H9 (cell line): ENCODE results near the gene PTGR1. TPM values are rescaled to one million over a fixed set of nuclear protein-coding genes. Genes with fewer than 3 reads are reported as not detected.

ENCODE experiments used
- DNase-seq: peaks from one replicate; pipeline ENCODE4 v3.0.0-alpha.2; 2017
- H2AFZ ChIP-seq: one replicate; pipeline ENCODE4 v1.6.1; 2013; ENCODE audit warnings: mild to moderate bottlenecking, low read length, control low read depth, moderate library complexity
- H2AK5ac ChIP-seq: 2 replicates; pipeline ENCODE4 v1.6.1; 2013; ENCODE audit warnings: low read length, control low read depth, mixed read lengths; ENCODE audit not compliant: insufficient read length
- H2BK120ac ChIP-seq: one replicate; pipeline ENCODE4 v1.6.1; 2013; ENCODE audit warnings: low read depth, mild to moderate bottlenecking, low read length, control low read depth, inconsistent platforms; ENCODE audit not compliant: poor library complexity, severe bottlenecking
- H2BK12ac ChIP-seq: 2 replicates; pipeline ENCODE4 v1.6.1; 2013; ENCODE audit warnings: low read length, control low read depth, mixed read lengths, low read depth; ENCODE audit not compliant: insufficient read length
- H2BK15ac ChIP-seq: 2 replicates; pipeline ENCODE4 v1.6.1; 2013; ENCODE audit warnings: low read depth, low read length, control low read depth
- H2BK20ac ChIP-seq: one replicate; pipeline ENCODE4 v1.6.1; 2013; ENCODE audit warnings: low read depth, mild to moderate bottlenecking, low read length, control low read depth, inconsistent platforms; ENCODE audit not compliant: poor library complexity, severe bottlenecking
- H2BK5ac ChIP-seq: 2 replicates; pipeline ENCODE4 v1.6.1; 2013; ENCODE audit warnings: low read length, control low read depth, mixed read lengths; ENCODE audit not compliant: insufficient read length
- H3K14ac ChIP-seq: 2 replicates; pipeline ENCODE4 v1.6.1; 2013; ENCODE audit warnings: low read length, control low read depth; ENCODE audit not compliant: insufficient read depth
- H3K18ac ChIP-seq: 2 replicates; pipeline ENCODE4 v1.6.1; 2013; ENCODE audit warnings: low read depth, mild to moderate bottlenecking, mixed read lengths, low read length, control low read depth; ENCODE audit not compliant: insufficient read length
- H3K23ac ChIP-seq: 2 replicates; pipeline ENCODE4 v1.6.1; 2013; ENCODE audit warnings: low read length, control low read depth, mixed read lengths, low read depth; ENCODE audit not compliant: insufficient read length
- H3K23me2 ChIP-seq: 2 replicates; pipeline ENCODE4 v1.6.1; 2013; ENCODE audit warnings: low read depth, mild to moderate bottlenecking, mixed read lengths, low read length, control low read depth; ENCODE audit not compliant: insufficient read length, poor library complexity, severe bottlenecking
- H3K27ac ChIP-seq: 2 replicates; pipeline ENCODE4 v1.5.1; 2013; ENCODE audit warnings: low read length, control low read depth, mixed read lengths, low read depth; ENCODE audit not compliant: insufficient read length
- H3K27me3 ChIP-seq: 2 replicates; pipeline ENCODE4 v1.6.1; 2013; ENCODE audit warnings: low read length, control low read depth, inconsistent platforms; ENCODE audit not compliant: insufficient read depth
- H3K4ac ChIP-seq: 2 replicates; pipeline ENCODE4 v1.6.1; 2013; ENCODE audit warnings: low read depth, mild to moderate bottlenecking, control low read depth, inconsistent platforms, low read length, moderate library complexity
- H3K4me1 ChIP-seq: 2 replicates; pipeline ENCODE4 v1.6.1; 2013; ENCODE audit warnings: low read length, control low read depth, inconsistent platforms; ENCODE audit not compliant: insufficient read depth
- H3K4me2 ChIP-seq: 2 replicates; pipeline ENCODE4 v1.6.1; 2013; ENCODE audit warnings: low read length, control low read depth, mixed read lengths; ENCODE audit not compliant: insufficient read length, insufficient read depth
- H3K56ac ChIP-seq: 2 replicates; pipeline ENCODE4 v1.6.1; 2013; ENCODE audit warnings: low read depth, mild to moderate bottlenecking, mixed read lengths, low read length, control low read depth; ENCODE audit not compliant: insufficient read length
- H3K79me1 ChIP-seq: 2 replicates; pipeline ENCODE4 v1.6.1; 2013; ENCODE audit warnings: low read depth, mild to moderate bottlenecking, moderate library complexity, low read length, control low read depth, inconsistent platforms; ENCODE audit not compliant: insufficient read depth, poor library complexity, severe bottlenecking
- H3K79me2 ChIP-seq: 2 replicates; pipeline ENCODE4 v1.6.1; 2013; ENCODE audit warnings: low read length, control low read depth, inconsistent platforms; ENCODE audit not compliant: insufficient read depth
- H3K9ac ChIP-seq: 2 replicates; pipeline ENCODE4 v1.6.1; 2013; ENCODE audit warnings: low read length, control low read depth, mixed read lengths; ENCODE audit not compliant: insufficient read length; ENCODE audit errors: extremely low read depth
- H3K9me3 ChIP-seq: one replicate; pipeline ENCODE4 v1.6.1; 2013; ENCODE audit warnings: low read depth, low read length, inconsistent platforms; ENCODE audit not compliant: control insufficient read depth
- H3T11ph ChIP-seq: one replicate; pipeline ENCODE4 v1.6.1; 2013; ENCODE audit warnings: mild to moderate bottlenecking, low read length, control low read depth, inconsistent platforms
- H4K20me1 ChIP-seq: one replicate; pipeline ENCODE4 v1.6.1; 2013; ENCODE audit not compliant: control insufficient read depth, insufficient read length, insufficient read depth
- H4K5ac ChIP-seq: 2 replicates; pipeline ENCODE4 v1.6.1; 2013; ENCODE audit warnings: low read depth, mild to moderate bottlenecking, mixed read lengths, low read length, control low read depth; ENCODE audit not compliant: insufficient read length
- H4K8ac ChIP-seq: replicated peaks from 2 replicates; pipeline ENCODE4 v1.6.1; 2013; ENCODE audit warnings: low read length, control low read depth, mixed read lengths, low read depth; ENCODE audit not compliant: insufficient read length
- H4K91ac ChIP-seq: 2 replicates; pipeline ENCODE4 v1.6.1; 2013; ENCODE audit warnings: low read depth, mild to moderate bottlenecking, moderate library complexity, mixed read lengths, low read length, control low read depth; ENCODE audit not compliant: insufficient read length
- H3K27ac Mint-ChIP-seq, 3 experiments: 2 replicates in 2 of 3; 3 replicates in 1 of 3; pipeline ENCODE4 v1.8.0; 2020 to 2021; ENCODE audit warnings: mixed read lengths in 3 of 3, mild to moderate bottlenecking in 1 of 3, moderate library complexity in 1 of 3
- H3K27me3 Mint-ChIP-seq: 2 replicates; pipeline ENCODE4 v1.8.0; 2021; ENCODE audit warnings: low read depth, mild to moderate bottlenecking, moderate library complexity, mixed read lengths
- H3K36me3 Mint-ChIP-seq, 3 experiments: 2 replicates in 2 of 3; 3 replicates in 1 of 3; pipeline ENCODE4 v1.8.0; 2020 to 2021; ENCODE audit warnings: low read depth in 3 of 3, mixed read lengths in 3 of 3; ENCODE audit not compliant: insufficient read depth in 1 of 3
- H3K4me1 Mint-ChIP-seq, 2 experiments: 2 replicates each; pipeline ENCODE4 v1.8.0; 2020; ENCODE audit warnings: mixed read lengths in 2 of 2
- H3K4me3 Mint-ChIP-seq, 2 experiments: 2 replicates in 1 of 2; 3 replicates in 1 of 2; pipeline ENCODE4 v1.8.0; 2020 to 2021; ENCODE audit warnings: mild to moderate bottlenecking in 2 of 2, mixed read lengths in 2 of 2, moderate library complexity in 1 of 2
- H3K9me3 Mint-ChIP-seq, 2 experiments: 2 replicates in 1 of 2; 3 replicates in 1 of 2; pipeline ENCODE4 v1.8.0; 2020; ENCODE audit warnings: mild to moderate bottlenecking in 2 of 2, mixed read lengths in 2 of 2, moderate library complexity in 1 of 2
- WGBS: extraction: QIAGEN DNeasy Blood & Tissue Kit; methylation state at CpG from one replicate; pipeline ENCODE4 v1.1.7; 2013; ENCODE audit warnings: missing lambda C conversion rate, low lambda C conversion rate, mixed read lengths; ENCODE audit not compliant: insufficient read length; ENCODE audit errors: extremely low coverage; 5-methylcytosine and 5-hydroxymethylcytosine counted together
- total RNA-seq: library from RNA; stranded (reverse); gene quantifications from 2 replicates; pipeline ENCODE4 v1.2.1, GENCODE V29; 2021
- TF ChIP-seq, protein P1 (sequence below): fragments of 200-600 bp; sonication (generic); conservative IDR thresholded peaks from 3 replicates; pipeline ENCODE4 v1.8.0; 2021; ENCODE audit warnings: antibody characterized with exemption, mild to moderate bottlenecking

PTGR1 gene
- total RNA-seq, 1 experiment from 2014 or later = 45.2 TPM

GRCh38 chr9:111542497-111543254 lies 56.8 kb downstream of the PTGR1 start:
- no peak overlapping the region for H2BK12ac ChIP-seq
- no peaks in the 10 kb centered on the region for H4K20me1 ChIP-seq
- peaks cover 81% of the 10 kb centered on the region for H3K9me3 ChIP-seq
- no peak overlapping the region for H3K4me2 ChIP-seq
- H4K5ac ChIP-seq = no peak overlapping the region
- no peak overlapping the region for H2BK5ac ChIP-seq
- no peaks in the 10 kb centered on the region for H3K27me3 ChIP-seq
- H2BK120ac ChIP-seq = no peak overlapping the region
- Mint-ChIP-seq H3K27ac (no peak overlapping the region), H3K27me3 (peaks cover 1% of the 10 kb centered on the region; the same call in 1 of the 2 replicates), H3K4me3 (no peak overlapping the region), H3K4me1 (no peaks in the 10 kb centered on the region), H3K36me3 (peaks cover 93 to 98% (median 96%) of the 10 kb centered on the region in 3 experiments), H3K9me3 (peaks cover 89 to 95% of the 10 kb centered on the region in 2 experiments)
- WGBS = no CpG with 5 or more reads among the region's 11 CpGs
- TF ChIP-seq, protein P1, sequence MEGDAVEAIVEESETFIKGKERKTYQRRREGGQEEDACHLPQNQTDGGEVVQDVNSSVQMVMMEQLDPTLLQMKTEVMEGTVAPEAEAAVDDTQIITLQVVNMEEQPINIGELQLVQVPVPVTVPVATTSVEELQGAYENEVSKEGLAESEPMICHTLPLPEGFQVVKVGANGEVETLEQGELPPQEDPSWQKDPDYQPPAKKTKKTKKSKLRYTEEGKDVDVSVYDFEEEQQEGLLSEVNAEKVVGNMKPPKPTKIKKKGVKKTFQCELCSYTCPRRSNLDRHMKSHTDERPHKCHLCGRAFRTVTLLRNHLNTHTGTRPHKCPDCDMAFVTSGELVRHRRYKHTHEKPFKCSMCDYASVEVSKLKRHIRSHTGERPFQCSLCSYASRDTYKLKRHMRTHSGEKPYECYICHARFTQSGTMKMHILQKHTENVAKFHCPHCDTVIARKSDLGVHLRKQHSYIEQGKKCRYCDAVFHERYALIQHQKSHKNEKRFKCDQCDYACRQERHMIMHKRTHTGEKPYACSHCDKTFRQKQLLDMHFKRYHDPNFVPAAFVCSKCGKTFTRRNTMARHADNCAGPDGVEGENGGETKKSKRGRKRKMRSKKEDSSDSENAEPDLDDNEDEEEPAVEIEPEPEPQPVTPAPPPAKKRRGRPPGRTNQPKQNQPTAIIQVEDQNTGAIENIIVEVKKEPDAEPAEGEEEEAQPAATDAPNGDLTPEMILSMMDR = no peak
- H2AFZ ChIP-seq = no peak overlapping the region
- H3K4me1 ChIP-seq = no peaks in the 10 kb centered on the region
- H4K8ac ChIP-seq = no peak overlapping the region
- no peak overlapping the region for H3K4ac ChIP-seq
- no peak overlapping the region for H3T11ph ChIP-seq
- no peaks in the 10 kb centered on the region for H3K23me2 ChIP-seq
- DNase-seq = no peak
- no peak overlapping the region for H2AK5ac ChIP-seq
- H2BK20ac ChIP-seq = no peak overlapping the region
- no peak overlapping the region for H2BK15ac ChIP-seq
- H3K79me2 ChIP-seq = no peaks in the 10 kb centered on the region
- no peak overlapping the region for H4K91ac ChIP-seq
- H3K9ac ChIP-seq = no peak overlapping the region
- no peak overlapping the region for H3K27ac ChIP-seq
- no peak overlapping the region for H3K23ac ChIP-seq
- H3K79me1 ChIP-seq = peaks cover 3% of the 10 kb centered on the region
- H3K56ac ChIP-seq = no peak overlapping the region
- no peak overlapping the region for H3K14ac ChIP-seq
- H3K18ac ChIP-seq = no peak overlapping the region
